CD4-positive, alpha-beta T cell treated with Interleukin-4 for 4 hours (primary cell): ENCODE results near the gene DDX49.
"Not testable (repeated sequence)": the region's sequence is repeated elsewhere in the genome, so short reads cannot be mapped to it uniquely, and the experiment has no call there.

Experiments used
- DNase-seq: peaks from one replicate; pipeline ENCODE4 v3.0.0-alpha.2; 2020

The DDX49 gene

GRCh38 chr19:18910801-18911436 lies 8.6 kb upstream of the DDX49 start:
- DNase-seq: no peak

- no peak for DNase-seq
These were observed 6.6 kb upstream of the DDX49 start for GRCh38 chr19:18912933-18913332.

GRCh38 chr19:18913466-18913865 lies 6.0 kb upstream of the DDX49 start:
- DNase-seq: no peak

DNA sequence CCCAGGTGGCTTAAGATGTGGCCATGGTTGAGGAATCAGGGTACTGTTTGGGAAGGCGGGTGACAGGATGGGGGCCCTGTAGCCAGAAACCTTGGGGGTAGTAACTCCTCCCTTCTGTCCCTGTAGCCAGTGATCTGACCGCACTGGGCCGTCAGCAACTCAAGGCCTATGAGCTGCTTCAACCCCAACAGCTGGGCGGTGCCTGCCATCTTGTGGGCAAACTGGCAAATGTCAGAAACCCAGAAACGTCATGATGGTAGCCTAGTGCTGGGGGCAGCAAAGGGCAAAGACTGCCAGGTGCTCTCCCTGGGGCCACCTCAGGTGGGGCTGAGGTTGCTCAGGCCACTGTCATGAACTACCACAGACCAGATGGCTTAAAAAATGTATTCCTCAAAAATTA lies 3.9 kb upstream of the DDX49 start:
- peak; percentile 22 for DNase-seq

GRCh38 chr19:18917593-18917992 lies 1.9 kb upstream of the DDX49 start:
- DNase-seq: not testable (repeated sequence)

DNA sequence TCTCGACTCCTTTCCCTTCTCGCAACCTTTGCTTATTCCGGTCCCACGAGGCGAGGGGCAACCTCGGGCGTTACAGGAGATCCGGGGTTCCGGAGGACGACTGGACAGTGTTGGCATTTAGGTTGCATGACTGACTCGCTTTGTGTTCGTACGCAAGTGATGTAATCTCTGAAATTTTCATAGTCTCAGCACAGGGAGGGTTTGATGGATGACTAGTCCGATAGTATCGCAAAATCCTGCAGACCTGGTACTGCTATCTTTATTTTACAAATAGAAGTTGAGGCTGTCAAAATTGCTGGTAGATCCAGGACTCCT lies 342 bp downstream of the DDX49 start:
- no peak for DNase-seq

DNA sequence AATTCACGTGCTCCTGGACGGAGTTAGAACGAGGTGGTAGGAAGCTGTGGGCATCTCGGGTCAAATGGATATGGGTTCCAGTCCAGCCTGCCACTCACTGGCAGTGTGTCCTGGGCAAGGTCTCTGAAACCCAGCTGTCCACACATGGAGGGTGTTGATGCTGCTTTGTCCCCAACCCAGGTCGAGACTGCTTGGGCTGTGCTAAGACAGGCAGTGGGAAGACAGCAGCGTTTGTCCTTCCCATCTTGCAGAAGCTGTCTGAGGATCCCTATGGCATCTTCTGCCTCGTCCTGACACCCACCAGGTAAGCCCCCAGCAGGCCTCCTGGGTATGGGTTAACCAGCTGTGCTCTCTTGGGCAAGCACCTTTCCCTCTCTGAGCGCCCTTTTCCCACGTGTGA lies 885 bp downstream of the DDX49 start:
- no peak for DNase-seq

GRCh38 chr19:18921593-18921992 lies 2.1 kb downstream of the DDX49 start:
- no peak for DNase-seq

DNA sequence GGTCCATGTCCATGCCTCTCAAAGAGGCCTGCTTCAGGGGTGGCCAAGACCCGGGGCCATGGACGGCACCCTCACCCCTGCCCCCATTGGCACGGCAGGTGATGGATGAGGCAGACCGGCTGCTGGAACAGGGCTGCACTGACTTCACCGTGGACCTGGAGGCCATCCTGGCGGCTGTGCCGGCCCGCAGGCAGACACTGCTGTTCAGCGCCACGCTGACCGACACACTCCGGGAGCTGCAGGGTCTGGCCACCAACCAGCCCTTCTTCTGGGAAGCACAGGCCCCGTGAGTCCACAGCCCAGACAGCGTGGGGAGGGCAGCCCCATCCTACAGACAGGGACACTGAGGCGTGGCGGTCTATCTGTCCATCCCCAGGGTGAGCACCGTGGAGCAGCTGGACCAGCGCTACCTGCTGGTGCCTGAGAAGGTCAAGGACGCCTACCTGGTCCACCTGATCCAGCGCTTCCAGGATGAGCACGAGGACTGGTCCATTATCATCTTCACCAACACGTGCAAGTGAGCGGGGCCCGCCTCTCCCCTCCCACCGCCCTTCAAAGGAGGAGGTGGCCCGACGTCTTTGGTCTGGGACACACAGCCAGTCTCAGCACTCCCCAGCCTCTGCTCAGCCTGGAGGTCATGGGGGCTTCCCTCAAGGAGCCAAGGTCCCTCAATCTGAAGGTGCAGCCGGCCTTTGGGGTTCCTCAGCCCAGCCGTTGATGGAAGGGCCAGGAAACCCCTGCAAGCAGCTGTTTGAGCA lies 2.9 kb downstream of the DDX49 start:
- DNase-seq: no peak

GRCh38 chr19:18924684-18925213 lies 5.2 kb downstream of the DDX49 start:
- no peak for DNase-seq

DNA sequence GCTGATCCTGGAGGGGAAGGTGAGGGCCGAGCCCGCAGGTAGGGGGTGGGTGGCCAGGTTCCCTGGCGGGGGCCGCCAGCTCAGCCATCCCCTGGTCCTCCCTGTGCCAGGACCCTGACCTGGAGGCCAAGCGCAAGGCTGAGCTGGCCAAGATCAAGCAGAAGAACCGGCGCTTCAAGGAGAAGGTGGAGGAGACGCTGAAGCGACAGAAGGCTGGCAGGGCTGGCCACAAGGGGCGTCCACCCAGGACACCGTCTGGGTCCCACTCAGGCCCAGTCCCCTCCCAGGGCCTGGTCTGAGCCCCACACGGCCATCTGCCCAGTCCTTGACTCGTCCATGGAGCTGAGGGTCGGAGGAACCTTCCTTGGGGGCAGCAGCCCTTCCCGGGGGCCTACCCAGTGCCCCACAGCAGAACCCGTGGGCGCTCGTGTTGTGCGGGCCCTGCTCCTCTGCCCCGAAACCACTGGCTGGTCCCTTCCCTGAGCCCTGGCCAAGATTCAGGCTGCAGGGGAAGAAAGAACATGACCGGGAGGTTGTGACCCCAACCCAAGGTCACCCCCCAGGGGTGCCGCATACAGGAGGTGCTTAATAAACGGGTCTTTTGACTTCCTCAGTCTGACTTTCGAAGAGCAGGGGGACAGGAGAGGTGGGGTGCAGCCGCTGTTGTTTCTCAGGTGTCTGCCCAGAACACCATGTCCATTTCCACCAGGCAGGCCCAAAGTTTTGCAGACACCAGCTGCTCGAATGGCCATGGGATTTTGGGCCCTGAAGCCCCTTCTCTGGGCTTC lies 8.7 kb downstream of the DDX49 start:
- no peak for DNase-seq

DNA sequence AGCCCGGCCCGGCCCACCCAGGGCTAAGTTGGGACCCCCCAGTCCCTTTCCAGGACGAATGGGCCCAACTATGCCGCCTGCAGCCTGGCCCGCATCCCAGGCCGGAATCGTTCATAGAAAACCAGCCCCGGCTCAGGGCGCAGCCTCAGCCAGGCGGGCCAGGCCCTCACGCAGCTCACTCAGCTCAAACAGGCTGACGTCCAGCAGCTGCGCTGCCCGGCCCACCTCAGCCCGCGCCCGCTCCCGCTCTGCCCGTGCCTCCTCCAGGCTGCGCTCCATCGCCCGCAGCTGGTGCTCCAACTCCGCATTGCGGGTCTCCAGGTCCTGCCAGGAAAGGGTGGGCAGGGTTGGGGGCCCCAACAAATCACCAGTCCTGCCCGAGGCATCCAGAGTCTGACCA lies 9.8 kb downstream of the DDX49 start:
- no peak for DNase-seq

DNA sequence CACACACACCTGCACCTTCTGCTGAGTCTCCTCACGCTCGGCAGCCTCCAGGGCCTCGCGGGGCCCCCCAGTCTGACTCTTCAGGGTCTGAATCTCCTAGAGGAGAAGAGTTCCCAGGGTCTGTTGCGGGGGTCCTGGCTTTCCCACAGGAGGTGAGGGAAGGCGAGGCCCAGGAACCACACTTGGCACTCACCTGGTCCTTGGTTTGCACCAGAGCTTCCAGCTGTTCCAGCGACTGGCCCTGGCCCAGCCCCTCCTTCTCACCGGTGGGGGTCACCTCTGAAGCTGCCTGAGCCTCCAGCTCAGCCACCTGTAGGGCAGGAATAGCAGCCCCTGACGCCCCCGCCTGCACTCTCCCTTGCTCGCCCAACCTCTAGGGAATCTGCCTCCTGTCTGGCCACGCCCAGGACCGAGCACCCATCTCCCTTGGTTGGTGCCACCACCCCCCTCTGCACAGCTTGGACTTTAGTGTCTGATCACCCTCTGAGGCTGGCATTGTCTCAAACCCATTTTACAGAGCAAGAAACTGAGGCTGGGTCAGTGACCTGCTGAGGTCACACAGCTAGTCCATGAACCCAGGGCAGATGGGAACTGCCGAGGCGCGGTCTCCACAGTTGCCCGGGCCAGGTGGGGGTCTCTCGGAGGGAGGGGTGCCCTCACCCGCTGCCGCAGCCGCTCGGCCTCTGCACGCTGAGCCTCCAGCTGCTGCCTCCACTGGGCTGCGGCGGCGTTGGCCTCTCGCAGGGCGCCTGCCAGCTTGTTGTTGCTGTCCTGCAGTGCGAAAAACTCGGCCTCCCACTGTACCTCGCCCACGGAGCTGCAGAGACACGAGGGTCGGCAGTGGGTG lies 12.0 kb downstream of the DDX49 start:
- DNase-seq: no peak

GRCh38 chr19:18932216-18932841 lies 12.8 kb downstream of the DDX49 start:
- DNase-seq: peak; percentile 50

GRCh38 chr19:18933297-18933696 lies 13.8 kb downstream of the DDX49 start:
- DNase-seq: no peak

- DNase-seq: no peak
These were observed 19.6 kb downstream of the DDX49 start for GRCh38 chr19:18939163-18939562.

- DNase-seq: no peak
These were observed 20.6 kb downstream of the DDX49 start for GRCh38 chr19:18939922-18940768.

DNA sequence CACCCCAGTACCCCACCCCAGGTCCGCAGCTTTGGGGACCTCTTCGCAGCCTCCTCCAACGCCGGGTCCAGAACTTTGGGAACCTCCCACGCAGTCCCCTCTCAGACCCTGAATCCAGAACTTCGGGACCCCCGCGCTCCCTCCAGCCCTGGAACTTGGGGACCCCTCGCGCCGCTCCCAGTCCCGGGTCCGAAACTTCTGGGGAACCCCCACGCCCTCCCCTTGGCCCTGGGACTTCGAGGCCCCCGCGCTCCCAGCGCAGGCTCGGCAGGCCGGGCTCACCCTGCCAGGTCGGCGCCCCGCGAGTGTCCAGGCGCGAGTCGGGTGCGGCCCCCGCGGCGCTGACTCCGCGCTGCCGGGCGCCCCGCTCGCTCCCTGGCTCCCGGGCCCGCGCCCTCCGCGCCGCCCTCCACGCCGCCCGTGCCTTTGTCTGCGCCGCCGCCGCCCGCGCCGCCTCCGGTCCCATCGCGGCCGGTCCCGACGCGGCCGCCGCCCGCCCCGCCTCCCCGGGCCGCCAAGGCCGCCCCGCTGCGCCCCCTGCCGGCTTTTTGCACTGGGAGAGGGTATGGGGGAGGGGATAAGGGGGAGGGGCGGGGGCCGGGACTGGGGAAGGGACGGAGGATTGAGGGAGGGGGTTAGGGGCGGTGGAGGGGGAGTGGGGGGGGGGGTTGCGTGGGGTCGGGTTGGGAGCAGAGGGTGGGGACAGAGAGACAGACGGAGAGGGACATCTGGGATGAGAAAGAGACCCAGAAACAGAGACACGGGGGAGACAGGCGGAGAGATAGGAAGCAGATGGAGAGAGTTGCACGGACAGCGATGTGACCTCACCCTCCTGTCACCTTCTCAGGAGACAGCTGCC lies 21.5 kb downstream of the DDX49 start, which contains the start of gene HOMER3:
TSS of gene HOMER3 (minus strand) at position 449 of the 859 bp plus-strand sequence. CDS start 2,235 bp downstream, outside the sequence.
- peak; percentile 50 for DNase-seq

- no peak for DNase-seq
These were observed 22.3 kb downstream of the DDX49 start for GRCh38 chr19:18941628-18942354.
